Subcutaneous abdominal adipose tissue (tissue), 5 donors: Measurements from ENCODE around the gene GRM3.
"Not testable (repeated sequence)": the region's sequence is repeated elsewhere in the genome, so short reads cannot be mapped to it uniquely, and the experiment has no call there.

Experiments
- H3K27ac ChIP-seq: one replicate; pipeline ENCODE4 v1.7.0; 2013; ENCODE audit warnings: low read depth, mild to moderate bottlenecking, inconsistent platforms, low read length, moderate library complexity
- H3K27me3 ChIP-seq, 5 donors: one replicate each; pipeline ENCODE4 v1.7.0; 2013; ENCODE audit warnings: low read length in 5 of 5, inconsistent platforms in 1 of 5; ENCODE audit not compliant: control insufficient read depth in 5 of 5, insufficient read depth in 4 of 5
- H3K36me3 ChIP-seq, 5 donors: one replicate each; pipeline ENCODE4 v1.7.0; 2013; ENCODE audit warnings: low read length in 5 of 5; ENCODE audit not compliant: control insufficient read depth in 5 of 5, insufficient read depth in 5 of 5
- H3K4me1 ChIP-seq, 5 donors: one replicate each; pipeline ENCODE4 v1.7.0; 2013; ENCODE audit warnings: low read length in 5 of 5, mild to moderate bottlenecking in 3 of 5, moderate library complexity in 1 of 5; ENCODE audit not compliant: control insufficient read depth in 5 of 5, insufficient read depth in 5 of 5
- H3K4me3 ChIP-seq, 5 donors: one replicate each; pipeline ENCODE4 v1.7.0; 2013; ENCODE audit warnings: low read length in 5 of 5, low read depth in 1 of 5
- H3K9ac ChIP-seq, 5 donors: one replicate each; pipeline ENCODE4 v1.7.0; 2013; ENCODE audit warnings: low read length in 5 of 5, mild to moderate bottlenecking in 4 of 5, moderate library complexity in 3 of 5
- H3K9me3 ChIP-seq, 5 donors: one replicate each; pipeline ENCODE4 v1.7.0; 2013; ENCODE audit warnings: low read length in 5 of 5; ENCODE audit not compliant: control insufficient read depth in 5 of 5
- donor health status: healthy.
- donor health status: healthy.
- donor health status: healthy.
- donor health status: healthy.
- donor health status: healthy.

Gene GRM3

DNA sequence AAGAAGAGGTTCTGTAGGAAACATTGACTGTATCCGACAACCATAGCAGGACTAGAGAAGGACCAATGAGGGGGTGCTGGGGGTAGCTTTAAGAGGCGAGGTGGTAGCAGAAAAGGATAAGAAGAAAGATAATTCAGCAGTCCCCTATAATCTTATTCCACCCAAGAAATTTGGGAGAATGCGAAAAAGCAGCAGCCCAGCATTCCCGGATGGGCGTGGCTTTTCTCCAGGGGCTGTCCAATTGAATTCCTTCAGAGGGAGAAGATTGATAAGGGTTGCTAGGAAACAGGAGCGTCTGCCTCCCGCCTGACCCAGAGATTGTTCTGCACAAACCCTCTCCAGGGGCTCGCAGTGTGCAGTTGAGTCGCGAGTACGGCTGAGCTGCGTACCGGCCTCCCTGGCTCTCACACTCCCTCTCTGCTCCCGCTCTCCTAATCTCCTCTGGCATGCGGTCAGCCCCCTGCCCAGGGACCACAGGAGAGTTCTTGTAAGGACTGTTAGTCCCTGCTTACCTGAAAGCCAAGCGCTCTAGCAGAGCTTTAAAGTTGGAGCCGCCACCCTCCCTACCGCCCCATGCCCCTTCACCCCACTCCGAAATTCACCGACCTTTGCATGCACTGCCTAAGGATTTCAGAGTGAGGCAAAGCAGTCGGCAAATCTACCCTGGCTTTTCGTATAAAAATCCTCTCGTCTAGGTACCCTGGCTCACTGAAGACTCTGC, at the start of gene GRM3:
TSS of gene GRM3 (plus strand) at position 349 of the 721 bp plus-strand sequence. CDS start 121,237 bp downstream, outside the sequence.
- Histone ChIP-seq H3K36me3 (no peaks in the 10 kb centered on the region), H3K9ac (no peak within 1 kb of the TSS), H3K4me1 (peaks cover 0 to 22% (median 19%) of the 10 kb centered on the region in 5 donors), H3K27ac (no peak within 1 kb of the TSS), H3K4me3 (peak within 1 kb of the TSS; percentile 48 to 76 (median 62)), H3K27me3 (peaks cover 11 to 21% (median 15%) of the 10 kb centered on the region in 5 donors), H3K9me3 (no peaks in the 10 kb centered on the region)

DNA sequence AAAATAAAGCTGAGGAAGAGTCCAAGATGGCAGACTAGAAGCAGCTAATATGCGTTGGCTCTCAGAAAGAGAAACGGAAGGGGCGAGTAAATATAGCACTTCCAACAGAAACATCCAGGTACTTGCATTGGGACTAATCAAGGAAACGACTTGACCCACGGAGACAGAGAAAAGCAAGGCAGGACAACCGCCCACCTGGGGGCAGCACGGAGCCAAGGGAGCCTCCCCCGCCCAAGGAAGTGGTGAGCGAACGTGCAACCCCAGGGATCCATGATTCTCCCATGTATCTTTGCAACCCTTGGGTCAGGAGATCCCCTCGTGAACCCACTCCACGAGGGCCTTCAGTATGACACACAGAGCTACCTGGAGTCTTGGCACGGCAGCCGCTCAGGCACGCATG, 45.4 kb upstream of the GRM3 start:
- Histone ChIP-seq H3K9ac (no peak overlapping the region), H3K4me1 (no peaks in the 10 kb centered on the region), H3K27ac (no peak overlapping the region), H3K27me3 (peaks cover 0 to 3% (median 0%) of the 10 kb centered on the region in 5 donors), H3K36me3 (no peaks in the 10 kb centered on the region), H3K9me3 (peaks cover 0 to 3% (median 0%) of the 10 kb centered on the region in 5 donors), H3K4me3 (no peak overlapping the region)

DNA sequence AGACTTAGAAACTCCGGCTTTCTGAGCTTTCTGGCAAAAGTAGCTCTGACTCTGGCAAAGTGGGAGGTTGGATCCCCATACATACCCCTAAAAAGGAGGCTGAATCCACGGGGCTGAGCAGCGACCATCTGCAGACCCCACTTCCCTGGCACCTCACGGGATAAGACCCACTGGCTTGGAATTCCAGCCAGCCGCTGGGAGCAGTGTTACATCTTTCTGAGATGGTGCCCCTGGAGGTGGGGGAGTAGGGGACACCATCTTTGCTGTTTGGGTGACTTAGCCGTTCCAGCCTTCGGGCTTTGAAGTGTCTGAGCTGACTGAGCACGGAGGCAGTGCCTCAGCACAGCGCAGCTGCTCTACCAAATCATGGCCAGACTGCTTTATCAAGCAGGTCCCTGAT, 45.0 kb upstream of the GRM3 start:
- Histone ChIP-seq H3K4me1 (no peaks in the 10 kb centered on the region), H3K27me3 (peaks cover 0 to 3% (median 0%) of the 10 kb centered on the region in 5 donors), H3K4me3 (no peak overlapping the region), H3K9me3 (peaks cover 0 to 3% (median 0%) of the 10 kb centered on the region in 5 donors), H3K36me3 (no peaks in the 10 kb centered on the region), H3K27ac (no peak overlapping the region), H3K9ac (no peak overlapping the region)

DNA sequence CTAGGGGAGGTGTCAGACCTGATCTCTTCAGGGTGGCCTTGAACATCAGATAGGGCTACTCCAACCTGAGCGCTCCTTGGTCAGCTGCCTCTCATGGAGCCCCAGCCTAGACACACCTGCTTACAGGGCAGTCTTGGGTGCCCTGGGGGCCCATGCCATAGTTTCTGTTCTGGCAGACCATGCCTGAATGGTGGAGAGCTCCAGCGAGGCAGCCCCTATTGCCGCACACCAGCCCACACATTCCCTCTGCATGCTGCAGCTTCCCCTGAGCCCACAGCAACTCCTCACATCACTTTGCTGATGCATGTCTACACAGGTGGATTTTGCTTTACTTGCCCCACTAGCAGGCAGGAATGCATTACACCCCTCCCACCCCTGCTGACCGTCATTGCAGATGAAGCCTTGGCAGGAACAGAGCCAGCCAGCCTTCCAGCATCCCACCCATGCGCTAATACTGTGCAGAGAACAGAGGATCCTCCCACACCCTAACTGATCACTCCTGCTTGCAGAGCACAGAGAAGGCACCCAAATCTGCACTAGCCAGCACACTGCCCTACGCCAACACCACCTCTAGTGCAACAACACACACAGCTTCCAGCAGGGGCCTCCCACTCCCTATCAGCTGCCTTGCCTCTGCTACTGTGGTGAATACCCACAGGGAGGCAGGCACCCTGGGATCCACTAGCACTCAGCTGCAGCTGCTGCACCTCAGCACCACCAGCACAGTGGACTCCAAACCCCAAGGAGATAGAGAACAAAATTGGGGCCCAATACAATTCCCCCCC, 43.0 kb upstream of the GRM3 start:
- Histone ChIP-seq H3K4me3 (no peak overlapping the region), H3K4me1 (no peaks in the 10 kb centered on the region), H3K36me3 (no peaks in the 10 kb centered on the region), H3K9ac (no peak overlapping the region), H3K9me3 (peaks cover 0 to 3% (median 3%) of the 10 kb centered on the region in 5 donors), H3K27me3 (peaks cover 0 to 3% (median 0%) of the 10 kb centered on the region in 5 donors), H3K27ac (no peak overlapping the region)

DNA sequence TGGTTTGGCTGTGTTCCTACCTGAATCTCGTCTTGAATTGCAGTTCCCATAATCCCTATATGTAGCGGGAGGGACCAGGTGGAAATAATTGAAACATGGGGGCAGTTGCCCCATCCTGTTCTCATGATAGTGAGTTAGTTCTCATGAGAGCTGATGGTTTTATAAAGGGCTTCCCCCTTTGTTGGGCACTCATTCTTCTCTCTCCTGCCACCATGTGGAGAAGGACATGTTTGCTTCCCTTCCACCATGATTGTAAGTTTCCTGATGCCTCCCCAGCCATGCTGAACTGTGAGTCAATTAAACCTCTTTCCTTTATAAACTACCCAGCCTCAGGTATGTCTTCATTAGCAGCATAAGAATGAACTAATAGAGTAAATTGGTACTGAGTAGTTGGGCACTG, 28.0 kb upstream of the GRM3 start:
- H3K27me3 ChIP-seq, H3K4me1 ChIP-seq, H3K9me3 ChIP-seq, H3K27ac ChIP-seq, H3K9ac ChIP-seq, H3K4me3 ChIP-seq, H3K36me3 ChIP-seq: not testable (repeated sequence)

DNA sequence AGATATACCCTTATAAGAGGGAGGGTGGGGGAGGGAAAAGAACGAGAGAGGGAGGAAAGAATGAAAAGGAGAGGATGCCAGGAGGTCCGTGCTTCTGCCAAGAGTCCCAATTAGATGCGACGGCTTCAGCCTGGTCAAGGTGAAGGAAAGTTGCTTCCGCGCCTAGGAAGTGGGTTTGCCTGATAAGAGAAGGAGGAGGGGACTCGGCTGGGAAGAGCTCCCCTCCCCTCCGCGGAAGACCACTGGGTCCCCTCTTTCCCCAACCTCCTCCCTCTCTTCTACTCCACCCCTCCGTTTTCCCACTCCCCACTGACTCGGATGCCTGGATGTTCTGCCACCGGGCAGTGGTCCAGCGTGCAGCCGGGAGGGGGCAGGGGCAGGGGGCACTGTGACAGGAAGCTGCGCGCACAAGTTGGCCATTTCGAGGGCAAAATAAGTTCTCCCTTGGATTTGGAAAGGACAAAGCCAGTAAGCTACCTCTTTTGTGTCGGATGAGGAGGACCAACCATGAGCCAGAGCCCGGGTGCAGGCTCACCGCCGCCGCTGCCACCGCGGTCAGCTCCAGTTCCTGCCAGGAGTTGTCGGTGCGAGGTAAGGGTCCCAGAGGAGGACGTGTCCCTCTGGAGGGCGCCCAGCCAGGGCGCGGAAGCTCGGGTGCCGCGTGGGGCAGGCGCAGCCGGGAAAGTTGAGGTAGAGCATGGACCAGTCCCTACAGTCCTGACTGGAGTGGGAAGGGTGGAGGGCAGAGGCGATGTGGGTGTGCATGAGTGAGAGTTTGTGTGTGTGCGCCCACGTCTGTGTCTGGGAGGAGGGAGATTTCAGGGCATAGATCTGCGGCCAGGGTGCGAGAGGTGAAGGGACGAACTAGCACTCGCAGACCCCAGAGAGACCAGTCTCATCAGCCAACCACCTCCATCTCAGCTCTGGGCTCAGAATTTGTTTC, 844 bp downstream of the GRM3 start:
- Histone ChIP-seq H3K4me1 (peaks cover 0 to 22% (median 19%) of the 10 kb centered on the region in 5 donors), H3K27me3 (peaks cover 11 to 21% (median 15%) of the 10 kb centered on the region in 5 donors), H3K4me3 (peak overlapping the region; percentile 48 to 76 (median 62)), H3K9ac (no peak overlapping the region), H3K9me3 (no peaks in the 10 kb centered on the region), H3K36me3 (no peaks in the 10 kb centered on the region), H3K27ac (no peak overlapping the region)

DNA sequence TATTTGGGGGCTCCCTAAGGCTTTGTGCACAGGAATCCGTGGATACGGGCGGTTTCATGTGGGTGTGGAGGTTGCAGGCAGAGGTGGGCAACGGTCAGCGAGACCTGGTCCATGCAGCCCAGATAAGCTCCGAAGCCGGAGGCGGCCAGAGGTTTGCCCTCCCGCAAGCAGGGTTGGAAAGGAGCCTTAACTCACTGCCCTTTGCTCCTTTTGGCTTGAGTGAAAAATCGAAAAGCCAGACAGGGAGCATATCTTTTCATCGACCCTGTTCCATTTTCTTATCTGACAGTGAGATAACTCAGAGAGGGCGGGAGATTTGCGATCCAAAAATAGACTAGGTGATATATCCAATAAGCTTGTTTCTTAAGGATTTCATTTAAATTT, 1.5 kb downstream of the GRM3 start:
- H3K9ac ChIP-seq = no peak overlapping the region
- no peak overlapping the region for H3K27ac ChIP-seq
- H3K4me1 ChIP-seq = peaks cover 0 to 22% (median 19%) of the 10 kb centered on the region in 5 donors
- H3K36me3 ChIP-seq = no peaks in the 10 kb centered on the region
- peaks cover 11 to 21% (median 15%) of the 10 kb centered on the region in 5 donors for H3K27me3 ChIP-seq
- peak overlapping the region; percentile 19 to 70 (median 58) for H3K4me3 ChIP-seq
- no peaks in the 10 kb centered on the region for H3K9me3 ChIP-seq

DNA sequence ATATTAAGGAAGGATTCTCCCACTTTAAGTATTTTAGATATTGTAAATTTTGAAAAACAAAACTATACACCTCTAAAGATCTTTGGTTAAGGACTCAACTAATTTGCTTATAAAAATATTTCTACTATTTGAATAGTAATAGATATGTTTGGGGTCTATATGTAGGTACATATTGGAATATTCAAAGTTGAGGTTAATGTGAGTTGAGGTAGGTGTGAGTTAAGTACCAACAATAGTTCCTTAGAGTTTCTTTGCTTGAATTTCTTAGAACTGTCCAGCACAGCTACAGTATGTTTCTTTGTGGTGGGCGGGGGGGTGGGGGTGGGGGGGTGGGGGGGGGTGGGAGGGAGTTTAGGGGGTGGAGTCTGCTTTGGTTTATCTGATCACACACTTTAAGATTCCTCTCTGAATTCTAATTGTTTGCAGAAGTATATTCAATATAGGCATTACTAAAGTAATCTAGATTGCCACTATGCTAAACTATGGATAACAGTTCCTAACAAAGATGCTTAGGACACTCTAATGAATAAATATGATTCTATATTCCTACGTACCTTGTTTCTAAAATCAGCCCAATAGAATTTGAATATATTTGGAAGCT, 2.1 kb downstream of the GRM3 start:
- H3K9me3 ChIP-seq = no peaks in the 10 kb centered on the region
- no peaks in the 10 kb centered on the region for H3K36me3 ChIP-seq
- peaks cover 11 to 21% (median 15%) of the 10 kb centered on the region in 5 donors for H3K27me3 ChIP-seq
- H3K4me3 ChIP-seq = no peak overlapping the region
- H3K27ac ChIP-seq = no peak overlapping the region
- H3K9ac ChIP-seq = no peak overlapping the region
- peaks cover 0 to 22% (median 19%) of the 10 kb centered on the region in 5 donors for H3K4me1 ChIP-seq

DNA sequence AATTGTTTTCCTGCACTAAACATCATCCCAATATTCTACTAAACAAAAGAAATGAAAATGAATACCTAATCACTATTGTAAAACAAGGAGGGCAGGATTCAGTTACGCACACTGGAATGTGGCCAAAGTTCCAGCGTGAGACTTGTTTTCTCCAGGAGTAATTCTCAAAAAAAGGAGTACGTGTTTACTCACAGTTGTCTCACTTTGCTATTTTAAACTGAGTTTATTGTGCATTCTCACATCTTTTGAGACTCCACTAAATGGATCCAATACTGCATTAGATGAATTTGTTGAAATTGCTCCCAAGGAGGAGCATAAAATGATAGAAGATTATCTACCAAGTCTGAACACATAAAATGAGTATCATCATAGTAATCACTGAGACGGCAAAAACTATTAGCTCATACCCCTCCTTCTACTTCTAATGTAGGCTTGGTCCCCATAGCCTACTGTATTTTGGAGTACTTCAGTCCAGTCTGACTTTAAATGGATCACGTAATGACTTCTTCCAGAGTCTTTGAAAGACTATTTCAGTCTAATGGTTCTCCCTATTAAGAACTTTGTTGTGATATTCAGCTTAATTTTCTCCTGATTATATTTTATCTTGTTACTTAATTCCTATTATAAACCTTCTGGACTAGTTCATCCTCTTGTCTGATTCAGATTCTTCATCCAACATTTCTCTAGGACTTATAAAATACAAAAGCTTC, 3.8 kb downstream of the GRM3 start:
- H3K4me1 ChIP-seq = peaks cover 0 to 22% (median 19%) of the 10 kb centered on the region in 5 donors
- peaks cover 8 to 21% (median 11%) of the 10 kb centered on the region in 5 donors for H3K27me3 ChIP-seq
- H3K36me3 ChIP-seq = no peaks in the 10 kb centered on the region
- H3K27ac ChIP-seq = no peak overlapping the region
- H3K9me3 ChIP-seq = no peaks in the 10 kb centered on the region
- H3K9ac ChIP-seq = no peak overlapping the region
- no peak overlapping the region for H3K4me3 ChIP-seq
